ENCODE measurements around the gene RITA1. TPM values are rescaled to one million over a fixed set of nuclear protein-coding genes. Genes with fewer than 3 reads are reported as not detected.

The RITA1 gene
- total and polyA plus RNA-seq, 2 of the 4 experiments (the other 2 are of a cell fraction) = 14.2 to 14.7 TPM

DNA sequence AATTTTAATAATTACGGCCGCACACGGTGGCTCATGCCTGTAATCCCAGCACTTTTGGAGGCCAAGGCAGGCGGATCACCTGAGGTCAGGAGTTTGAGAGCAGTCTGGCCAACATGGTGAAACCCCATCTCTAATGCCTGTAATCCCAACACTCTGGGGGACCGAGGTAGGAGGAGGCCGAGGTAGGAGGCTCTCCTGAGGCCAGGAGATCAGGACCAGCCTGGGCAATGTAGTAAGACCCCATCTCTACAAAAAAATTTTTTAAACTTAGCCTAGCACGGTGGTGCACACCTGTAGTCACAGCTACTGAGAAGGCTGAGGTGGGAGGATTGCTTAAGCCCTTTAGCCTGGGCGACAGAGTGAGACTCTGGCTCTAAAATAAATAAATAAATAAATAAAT lies 41.6 kb upstream of the RITA1 start:
- H3K4me1 ChIP-seq (ENCODE audit: control insufficient read depth, insufficient read depth, low read length) = no peaks in the 10 kb centered on the region
- BruUV-seq (replicated peaks) = no TSS peak
- H4K5ac ChIP-seq (ENCODE audit: low read depth, low read length) = no peak overlapping the region
- no peak for ATAC-seq (ENCODE audit: low read depth)
- no peak overlapping the region for H4K8ac ChIP-seq (ENCODE audit: low read depth in 2 of 2, low read length in 2 of 2)
- H3K9me3 ChIP-seq (ENCODE audit: control insufficient read depth, insufficient read depth, low read length) = no peaks in the 10 kb centered on the region
- no peak overlapping the region for H3K27ac ChIP-seq (ENCODE audit: insufficient read depth, low read length)
- H2AK9ac ChIP-seq (replicated peaks; ENCODE audit: low read depth, low read length, poor library complexity) = no peak overlapping the region
- CTCF ChIA-PET = no interaction called here
- H3K79me1 ChIP-seq (ENCODE audit: low read depth in 1 of 2, low read length in 2 of 2) = no peaks in the 10 kb centered on the region
- H2BK20ac ChIP-seq (ENCODE audit: low read depth, low read length) = no peak overlapping the region
- no peak overlapping the region for H3K4ac ChIP-seq (ENCODE audit: low read depth, low read length)
- WGBS, 2 experiments (ENCODE audit: extremely low coverage in 2 of 2, insufficient read length in 1 of 2) = no CpG with 5 or more reads among the region's 8 CpGs
- no peak for TF ChIP-seq MAZ (IDR thresholded peaks at IDR 0.05; ENCODE audit: borderline replicate concordance, low read depth, low read length)
- TF ChIP-seq RAD21 (IDR thresholded peaks at IDR 0.05; ENCODE audit: low read length) = no peak
- no peak for TF ChIP-seq MAFK (IDR thresholded peaks at IDR 0.05; ENCODE audit: low read depth, low read length)
- TF ChIP-seq SMC3 (IDR thresholded peaks at IDR 0.05; ENCODE audit: low read depth, low read length) = no peak
- no peak for TF ChIP-seq RCOR1 (IDR thresholded peaks at IDR 0.05; ENCODE audit: insufficient replicate concordance, low read length)
- TF ChIP-seq, protein P1, sequence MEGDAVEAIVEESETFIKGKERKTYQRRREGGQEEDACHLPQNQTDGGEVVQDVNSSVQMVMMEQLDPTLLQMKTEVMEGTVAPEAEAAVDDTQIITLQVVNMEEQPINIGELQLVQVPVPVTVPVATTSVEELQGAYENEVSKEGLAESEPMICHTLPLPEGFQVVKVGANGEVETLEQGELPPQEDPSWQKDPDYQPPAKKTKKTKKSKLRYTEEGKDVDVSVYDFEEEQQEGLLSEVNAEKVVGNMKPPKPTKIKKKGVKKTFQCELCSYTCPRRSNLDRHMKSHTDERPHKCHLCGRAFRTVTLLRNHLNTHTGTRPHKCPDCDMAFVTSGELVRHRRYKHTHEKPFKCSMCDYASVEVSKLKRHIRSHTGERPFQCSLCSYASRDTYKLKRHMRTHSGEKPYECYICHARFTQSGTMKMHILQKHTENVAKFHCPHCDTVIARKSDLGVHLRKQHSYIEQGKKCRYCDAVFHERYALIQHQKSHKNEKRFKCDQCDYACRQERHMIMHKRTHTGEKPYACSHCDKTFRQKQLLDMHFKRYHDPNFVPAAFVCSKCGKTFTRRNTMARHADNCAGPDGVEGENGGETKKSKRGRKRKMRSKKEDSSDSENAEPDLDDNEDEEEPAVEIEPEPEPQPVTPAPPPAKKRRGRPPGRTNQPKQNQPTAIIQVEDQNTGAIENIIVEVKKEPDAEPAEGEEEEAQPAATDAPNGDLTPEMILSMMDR (conservative IDR thresholded peaks at IDR 0.05; ENCODE audit: low read depth, low read length) = no peak
- TF ChIP-seq RFX5 (IDR thresholded peaks at IDR 0.05; ENCODE audit: low read depth, low read length) = no peak
- no peak for TF ChIP-seq FOS (IDR thresholded peaks at IDR 0.05; ENCODE audit: low read depth, low read length)
- TF ChIP-seq CEBPB (IDR thresholded peaks at IDR 0.05; ENCODE audit: low read depth, low read length) = no peak
- TF ChIP-seq, protein P2, sequence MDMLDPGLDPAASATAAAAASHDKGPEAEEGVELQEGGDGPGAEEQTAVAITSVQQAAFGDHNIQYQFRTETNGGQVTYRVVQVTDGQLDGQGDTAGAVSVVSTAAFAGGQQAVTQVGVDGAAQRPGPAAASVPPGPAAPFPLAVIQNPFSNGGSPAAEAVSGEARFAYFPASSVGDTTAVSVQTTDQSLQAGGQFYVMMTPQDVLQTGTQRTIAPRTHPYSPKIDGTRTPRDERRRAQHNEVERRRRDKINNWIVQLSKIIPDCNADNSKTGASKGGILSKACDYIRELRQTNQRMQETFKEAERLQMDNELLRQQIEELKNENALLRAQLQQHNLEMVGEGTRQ (IDR thresholded peaks at IDR 0.05; ENCODE audit: low read depth, low read length) = no peak
- TF ChIP-seq POLR2A (IDR thresholded peaks at IDR 0.05; ENCODE audit: low read depth, low read length) = no peak
- TF ChIP-seq NFE2L2 (IDR thresholded peaks at IDR 0.05; ENCODE audit: low read depth, low read length) = no peak
- TF ChIP-seq CHD1 (IDR thresholded peaks at IDR 0.05; ENCODE audit: low read depth, low read length) = no peak
- no peak overlapping the region for H3K56ac ChIP-seq (ENCODE audit: extremely low read depth, insufficient read depth, low read length)
- H2BK5ac ChIP-seq (ENCODE audit: low read depth, low read length, poor library complexity, severe bottlenecking) = no peak overlapping the region
- H2AFZ ChIP-seq (replicated peaks; ENCODE audit: low read length, poor library complexity) = no peak overlapping the region
- no peaks in the 10 kb centered on the region for H3K36me3 ChIP-seq (ENCODE audit: control insufficient read depth, insufficient read depth, low read length)
- no peak overlapping the region for H3K9ac ChIP-seq (ENCODE audit: low read depth, low read length)
- H3K27me3 ChIP-seq (ENCODE audit: control insufficient read depth, insufficient read depth, low read length) = peaks cover 10% of the 10 kb centered on the region
- H2BK15ac ChIP-seq (ENCODE audit: low read depth, low read length) = no peak overlapping the region
- no peak overlapping the region for H2AK5ac ChIP-seq (ENCODE audit: low read depth, low read length)
- in situ Hi-C loops (cut with MboI; ENCODE audit: low sequenced_read_pairs) = no loop called here
- no peaks in the 10 kb centered on the region for H3K9me1 ChIP-seq (ENCODE audit: insufficient read depth, low read length)
- no peak overlapping the region for H4K91ac ChIP-seq (ENCODE audit: insufficient read depth, low read depth, low read length)
- H3K23ac ChIP-seq (ENCODE audit: low read depth, low read length) = no peak overlapping the region
- POLR2A ChIA-PET (ENCODE audit: unreplicated experiment) = no interaction called here
- no peak overlapping the region for H3K4me3 ChIP-seq (ENCODE audit: insufficient read depth, low read depth, low read length)
- dilution Hi-C loops (cut with HindIII; ENCODE audit: low sequenced_read_pairs, unreplicated experiment) = no loop called here
- no peak overlapping the region for H3K14ac ChIP-seq (replicated peaks; ENCODE audit: low read depth, low read length)
- DNase-seq = no peak
- no peaks in the 10 kb centered on the region for H4K20me1 ChIP-seq (ENCODE audit: insufficient read depth, low read length)
- H2BK120ac ChIP-seq (ENCODE audit: low read depth, low read length) = no peak overlapping the region
- no peak overlapping the region for H3K18ac ChIP-seq (ENCODE audit: low read depth, low read length)
- intact Hi-C loops (cut with micrococcal nuclease) = no loop called here
- no peak overlapping the region for H3K4me2 ChIP-seq (ENCODE audit: low read depth, low read length)

Measured in IMR-90 (cell line).